Endothelial cell (in vitro differentiated cells): ENCODE results near the gene CACHD1. TPM values are rescaled to one million over a fixed set of nuclear protein-coding genes. Genes with fewer than 3 reads are reported as not detected.

Experiments
- DNase-seq: peaks from one replicate; pipeline ENCODE4 v3.0.0; 2021; ENCODE audit warnings: low spot score
- H3K27ac Mint-ChIP-seq: one replicate; pipeline ENCODE4 v1.8.0; 2021; ENCODE audit warnings: mixed read lengths, inconsistent platforms; ENCODE audit not compliant: unreplicated experiment
- H3K27me3 Mint-ChIP-seq: one replicate; pipeline ENCODE4 v1.8.0; 2021; ENCODE audit warnings: mild to moderate bottlenecking, moderate library complexity, mixed read lengths, inconsistent platforms; ENCODE audit not compliant: unreplicated experiment
- H3K36me3 Mint-ChIP-seq: one replicate; pipeline ENCODE4 v1.8.0; 2021; ENCODE audit warnings: mild to moderate bottlenecking, low read depth, mixed read lengths, inconsistent platforms; ENCODE audit not compliant: unreplicated experiment
- H3K4me1 Mint-ChIP-seq: one replicate; pipeline ENCODE4 v1.8.0; 2021; ENCODE audit warnings: mild to moderate bottlenecking, mixed read lengths, inconsistent platforms; ENCODE audit not compliant: unreplicated experiment
- H3K4me3 Mint-ChIP-seq: one replicate; pipeline ENCODE4 v1.8.0; 2021; ENCODE audit warnings: mild to moderate bottlenecking, mixed read lengths, inconsistent platforms; ENCODE audit not compliant: unreplicated experiment
- H3K9me3 Mint-ChIP-seq: one replicate; pipeline ENCODE4 v1.8.0; 2021; ENCODE audit warnings: mixed read lengths, inconsistent platforms; ENCODE audit not compliant: unreplicated experiment
- total RNA-seq: library from RNA; stranded (reverse); fragmentation: NEBNext Ultra II Directional; extraction: Animal tissue kit (Norgen Biotek cat#: 25700); gene quantifications from one replicate; pipeline ENCODE4 v1.2.1, GENCODE V29; 2021; ENCODE audit not compliant: unreplicated experiment
- TF ChIP-seq, protein P1 (sequence below): fragments of 200-600 bp; sonication (generic); IDR thresholded peaks from one replicate; pipeline ENCODE4 v1.5.0; 2021; ENCODE audit warnings: antibody characterized with exemption; ENCODE audit not compliant: unreplicated experiment

The CACHD1 gene
- total RNA-seq, 1 donor from 2014 or later, result 48.6 TPM

DNA sequence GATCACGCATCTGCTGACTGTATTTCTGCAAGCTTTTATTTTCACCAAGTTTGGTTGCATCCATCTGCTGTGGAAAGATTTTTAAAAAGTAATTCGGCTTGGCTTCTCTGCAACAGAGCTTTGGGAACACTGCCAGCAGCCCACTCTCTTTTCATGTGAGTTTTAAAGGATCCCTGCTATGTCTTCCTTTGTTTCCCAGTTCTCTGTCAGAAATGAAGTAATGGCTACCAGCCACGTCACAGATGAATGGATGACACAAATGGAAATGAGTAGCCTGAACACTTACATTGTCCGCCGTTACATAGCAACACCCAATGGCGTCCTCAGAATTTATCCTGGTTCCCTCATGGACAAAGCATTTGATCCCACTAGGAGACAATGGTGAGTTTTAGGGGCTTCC, 194.4 kb downstream of the CACHD1 start:
- peaks cover 19% of the 10 kb centered on the region for H3K36me3 Mint-ChIP-seq
- TF ChIP-seq, protein P1, sequence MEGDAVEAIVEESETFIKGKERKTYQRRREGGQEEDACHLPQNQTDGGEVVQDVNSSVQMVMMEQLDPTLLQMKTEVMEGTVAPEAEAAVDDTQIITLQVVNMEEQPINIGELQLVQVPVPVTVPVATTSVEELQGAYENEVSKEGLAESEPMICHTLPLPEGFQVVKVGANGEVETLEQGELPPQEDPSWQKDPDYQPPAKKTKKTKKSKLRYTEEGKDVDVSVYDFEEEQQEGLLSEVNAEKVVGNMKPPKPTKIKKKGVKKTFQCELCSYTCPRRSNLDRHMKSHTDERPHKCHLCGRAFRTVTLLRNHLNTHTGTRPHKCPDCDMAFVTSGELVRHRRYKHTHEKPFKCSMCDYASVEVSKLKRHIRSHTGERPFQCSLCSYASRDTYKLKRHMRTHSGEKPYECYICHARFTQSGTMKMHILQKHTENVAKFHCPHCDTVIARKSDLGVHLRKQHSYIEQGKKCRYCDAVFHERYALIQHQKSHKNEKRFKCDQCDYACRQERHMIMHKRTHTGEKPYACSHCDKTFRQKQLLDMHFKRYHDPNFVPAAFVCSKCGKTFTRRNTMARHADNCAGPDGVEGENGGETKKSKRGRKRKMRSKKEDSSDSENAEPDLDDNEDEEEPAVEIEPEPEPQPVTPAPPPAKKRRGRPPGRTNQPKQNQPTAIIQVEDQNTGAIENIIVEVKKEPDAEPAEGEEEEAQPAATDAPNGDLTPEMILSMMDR, result no peak
- no peak for DNase-seq
- H3K4me1 Mint-ChIP-seq, result no peaks in the 10 kb centered on the region
- H3K27me3 Mint-ChIP-seq, result no peaks in the 10 kb centered on the region
- no peak overlapping the region for H3K27ac Mint-ChIP-seq
- no peak overlapping the region for H3K4me3 Mint-ChIP-seq
- H3K9me3 Mint-ChIP-seq, result no peaks in the 10 kb centered on the region

DNA sequence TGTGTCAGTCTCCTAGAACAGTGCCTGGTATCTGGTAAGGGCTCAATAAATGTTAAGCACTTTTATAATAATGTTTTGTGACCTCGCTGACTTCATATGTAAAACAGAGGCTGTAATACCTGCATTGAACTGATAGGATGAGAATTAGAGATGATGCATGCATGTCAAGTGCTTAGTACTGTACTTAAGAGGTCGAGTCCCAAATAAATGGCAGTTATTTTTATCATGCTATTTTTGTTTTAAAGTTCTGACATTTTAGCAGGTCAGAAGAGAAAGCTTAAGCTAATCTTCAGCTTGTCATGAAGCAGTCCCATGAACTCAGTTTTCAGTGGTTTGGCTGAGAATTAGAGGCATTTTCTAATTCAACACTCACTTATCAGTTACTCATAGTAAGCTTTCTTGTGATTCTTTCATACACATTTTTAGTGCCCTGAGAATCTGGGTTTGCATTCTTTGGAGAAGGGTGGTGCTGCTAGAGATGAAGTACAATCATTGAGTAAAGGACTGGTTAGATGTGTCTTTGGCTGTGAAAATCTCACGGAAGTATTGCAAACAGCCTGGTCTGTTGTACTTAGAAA, 199.3 kb downstream of the CACHD1 start:
- Mint-ChIP-seq H3K36me3 (peaks cover 9% of the 10 kb centered on the region), H3K4me3 (no peak overlapping the region), H3K27ac (no peak overlapping the region), H3K9me3 (no peaks in the 10 kb centered on the region), H3K4me1 (no peaks in the 10 kb centered on the region), H3K27me3 (no peaks in the 10 kb centered on the region)
- TF ChIP-seq, protein P1, result no peak
- no peak for DNase-seq

DNA sequence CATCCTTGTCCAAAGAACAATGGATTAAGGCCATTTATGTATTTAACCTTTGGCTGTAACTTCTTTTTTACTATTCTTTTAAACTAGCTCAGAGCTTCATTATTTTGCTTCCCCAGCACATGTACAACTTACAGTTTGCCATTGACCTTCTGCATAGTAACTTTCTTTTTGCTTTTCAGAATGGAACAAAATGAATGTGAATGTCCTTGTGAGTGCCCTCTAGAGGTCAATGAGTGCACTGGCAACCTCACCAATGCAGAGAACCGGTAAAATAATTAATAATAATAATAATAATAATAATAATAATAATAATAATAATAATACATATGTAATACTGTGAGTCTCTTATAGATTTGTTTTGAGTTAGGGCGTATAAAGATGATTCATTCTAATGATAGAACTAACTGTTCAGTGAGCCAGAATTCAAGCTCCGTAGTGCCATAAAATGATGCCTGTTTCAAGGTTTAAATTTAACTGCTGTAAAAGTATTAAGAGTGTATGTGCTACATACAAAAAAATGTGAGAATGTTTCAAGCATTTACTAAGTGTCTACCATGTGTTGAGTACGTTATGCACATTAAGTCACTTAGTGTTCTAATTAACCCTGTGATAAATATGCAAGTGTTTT, 205.9 kb downstream of the CACHD1 start:
- H3K4me3 Mint-ChIP-seq, result no peak overlapping the region
- no peaks in the 10 kb centered on the region for H3K4me1 Mint-ChIP-seq
- peaks cover 16% of the 10 kb centered on the region for H3K36me3 Mint-ChIP-seq
- H3K27me3 Mint-ChIP-seq, result no peaks in the 10 kb centered on the region
- no peak for DNase-seq
- H3K9me3 Mint-ChIP-seq, result no peaks in the 10 kb centered on the region
- H3K27ac Mint-ChIP-seq, result no peak overlapping the region
- TF ChIP-seq, protein P1, result peak; percentile 59

DNA sequence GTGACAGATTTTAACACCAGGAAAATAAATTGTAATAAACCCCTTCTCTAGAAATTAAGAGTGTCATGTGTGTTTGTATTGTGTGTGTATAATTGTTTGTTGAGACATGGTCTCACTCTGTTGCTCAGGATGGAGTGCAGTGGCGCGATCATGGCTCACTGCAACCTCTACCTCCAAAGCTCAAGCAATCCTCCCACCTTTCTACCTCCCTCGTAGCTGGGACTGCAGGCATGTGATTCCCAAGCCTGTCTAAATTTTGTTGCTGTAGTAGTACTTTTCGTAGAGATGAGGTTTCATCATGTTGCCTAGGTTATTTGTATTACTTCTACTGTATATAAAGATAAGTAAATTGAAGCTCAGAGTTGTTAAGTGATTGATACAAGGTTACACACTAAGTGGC, 206.5 kb downstream of the CACHD1 start:
- no peaks in the 10 kb centered on the region for H3K9me3 Mint-ChIP-seq
- peaks cover 16% of the 10 kb centered on the region for H3K36me3 Mint-ChIP-seq
- H3K4me1 Mint-ChIP-seq, result no peaks in the 10 kb centered on the region
- TF ChIP-seq, protein P1, result no peak
- no peaks in the 10 kb centered on the region for H3K27me3 Mint-ChIP-seq
- H3K4me3 Mint-ChIP-seq, result no peak overlapping the region
- H3K27ac Mint-ChIP-seq, result no peak overlapping the region
- DNase-seq, result no peak

DNA sequence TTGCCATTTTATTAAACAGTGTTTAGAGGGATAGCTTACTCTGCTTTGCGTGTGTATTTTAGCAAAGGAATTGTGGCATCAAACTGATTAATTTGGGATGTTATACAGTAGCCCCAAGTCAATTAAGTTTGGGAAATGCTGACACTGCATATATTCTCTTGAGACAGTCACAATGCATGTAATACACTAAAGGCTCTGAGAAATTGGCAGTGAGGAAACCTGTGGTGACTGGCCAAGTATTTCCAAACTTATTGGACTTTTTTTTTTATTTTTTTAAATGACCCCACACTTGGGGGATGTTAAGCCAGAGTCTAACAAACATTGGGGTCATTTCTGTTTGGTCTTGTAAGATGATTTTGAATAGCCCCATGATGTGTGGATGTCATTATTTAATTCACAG, 207.6 kb downstream of the CACHD1 start:
- DNase-seq, result no peak
- Mint-ChIP-seq H3K4me1 (no peaks in the 10 kb centered on the region), H3K27ac (no peak overlapping the region), H3K9me3 (no peaks in the 10 kb centered on the region), H3K27me3 (no peaks in the 10 kb centered on the region), H3K36me3 (peaks cover 23% of the 10 kb centered on the region), H3K4me3 (no peak overlapping the region)
- TF ChIP-seq, protein P1, result no peak
